Parathyroid adenoma (tissue), 2 donors: ENCODE measurements around the gene UGT1A9.
A peak's percentile ranks its signal among the peaks of the same experiment; 100 is the strongest.
"Not testable (repeated sequence)": the region's sequence is repeated elsewhere in the genome, so short reads cannot be mapped to it uniquely, and the experiment has no call there.

ENCODE experiments used
- H2AFZ ChIP-seq: fragments of 300-600 bp; sonication (generic); one replicate; pipeline ENCODE4 v1.7.0; 2017; ENCODE audit warnings: antibody characterized with exemption, mild to moderate bottlenecking
- H3K27ac ChIP-seq: fragments of 300-600 bp; sonication (generic); one replicate; pipeline ENCODE4 v1.7.0; 2017
- H3K27me3 ChIP-seq: fragments of 300-600 bp; sonication (generic); one replicate; pipeline ENCODE4 v1.7.0; 2017; ENCODE audit warnings: low read length; ENCODE audit not compliant: control insufficient read depth, insufficient read depth
- H3K36me3 ChIP-seq: fragments of 300-600 bp; sonication (generic); one replicate; pipeline ENCODE4 v1.7.0; 2017; ENCODE audit warnings: low read length; ENCODE audit not compliant: control insufficient read depth, insufficient read depth
- H3K4me1 ChIP-seq: fragments of 300-600 bp; sonication (generic); one replicate; pipeline ENCODE4 v1.7.0; 2017; ENCODE audit warnings: control low read depth
- H3K4me2 ChIP-seq: fragments of 300-600 bp; sonication (generic); one replicate; pipeline ENCODE4 v1.7.0; 2017; ENCODE audit warnings: low read length
- H3K4me3 ChIP-seq: fragments of 300-600 bp; sonication (generic); one replicate; pipeline ENCODE4 v1.7.0; 2017; ENCODE audit warnings: low read depth, low read length
- H3K79me2 ChIP-seq: fragments of 300-600 bp; sonication (generic); one replicate; pipeline ENCODE4 v1.7.0; 2017; ENCODE audit warnings: control low read depth
- H3K9ac ChIP-seq: fragments of 300-600 bp; sonication (generic); one replicate; pipeline ENCODE4 v1.7.0; 2017; ENCODE audit warnings: mild to moderate bottlenecking
- H3K9me3 ChIP-seq: fragments of 300-600 bp; sonication (generic); one replicate; pipeline ENCODE4 v1.7.0; 2017; ENCODE audit warnings: low read length; ENCODE audit not compliant: control insufficient read depth
- TF ChIP-seq, protein P1 (sequence below): fragments of 300-600 bp; sonication (generic); IDR thresholded peaks from one replicate; pipeline ENCODE4 v1.7.0; 2017; ENCODE audit warnings: antibody characterized with exemption, mild to moderate bottlenecking
- donor health status: primary hyperparathyroidism.

Gene UGT1A9

DNA sequence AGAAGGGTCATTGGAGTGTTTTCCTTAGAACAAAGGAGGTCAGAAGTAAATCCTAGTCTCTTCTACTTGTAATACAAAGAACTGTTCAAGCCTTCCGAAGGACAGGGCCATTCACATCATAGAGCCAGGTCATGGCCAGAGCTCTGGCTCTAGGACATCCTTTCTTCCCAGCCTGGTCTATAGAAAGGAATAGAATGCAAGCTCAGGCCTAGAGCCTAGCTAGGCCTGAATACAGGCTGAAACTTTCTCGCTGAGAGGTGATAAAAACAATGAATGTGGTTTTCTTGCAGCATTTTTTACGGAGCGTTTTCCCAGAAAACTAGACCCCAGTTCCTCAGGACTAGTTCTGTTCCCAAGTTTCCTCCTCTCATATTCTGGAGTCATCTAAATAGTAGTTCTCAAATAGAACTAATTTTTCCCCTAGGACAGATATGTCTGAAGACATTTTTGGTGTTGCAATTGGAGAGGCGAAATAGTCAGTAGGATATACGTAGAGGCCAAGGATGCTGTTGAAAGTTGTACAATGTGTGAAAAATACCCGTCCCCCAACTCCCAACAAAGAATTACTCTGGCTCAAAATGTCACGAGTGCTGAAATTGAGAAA lies 27.8 kb downstream of the UGT1A9 start:
- Histone ChIP-seq H3K9me3 (no peaks in the 10 kb centered on the region), H3K4me3 (no peak overlapping the region), H3K36me3 (no peaks in the 10 kb centered on the region), H3K9ac (no peak overlapping the region), H3K4me1 (peaks cover 5% of the 10 kb centered on the region), H3K27me3 (no peaks in the 10 kb centered on the region), H2AFZ (no peak overlapping the region), H3K4me2 (peak overlapping the region; percentile 20), H3K27ac (no peak overlapping the region), H3K79me2 (no peaks in the 10 kb centered on the region)
- TF ChIP-seq, protein P1, sequence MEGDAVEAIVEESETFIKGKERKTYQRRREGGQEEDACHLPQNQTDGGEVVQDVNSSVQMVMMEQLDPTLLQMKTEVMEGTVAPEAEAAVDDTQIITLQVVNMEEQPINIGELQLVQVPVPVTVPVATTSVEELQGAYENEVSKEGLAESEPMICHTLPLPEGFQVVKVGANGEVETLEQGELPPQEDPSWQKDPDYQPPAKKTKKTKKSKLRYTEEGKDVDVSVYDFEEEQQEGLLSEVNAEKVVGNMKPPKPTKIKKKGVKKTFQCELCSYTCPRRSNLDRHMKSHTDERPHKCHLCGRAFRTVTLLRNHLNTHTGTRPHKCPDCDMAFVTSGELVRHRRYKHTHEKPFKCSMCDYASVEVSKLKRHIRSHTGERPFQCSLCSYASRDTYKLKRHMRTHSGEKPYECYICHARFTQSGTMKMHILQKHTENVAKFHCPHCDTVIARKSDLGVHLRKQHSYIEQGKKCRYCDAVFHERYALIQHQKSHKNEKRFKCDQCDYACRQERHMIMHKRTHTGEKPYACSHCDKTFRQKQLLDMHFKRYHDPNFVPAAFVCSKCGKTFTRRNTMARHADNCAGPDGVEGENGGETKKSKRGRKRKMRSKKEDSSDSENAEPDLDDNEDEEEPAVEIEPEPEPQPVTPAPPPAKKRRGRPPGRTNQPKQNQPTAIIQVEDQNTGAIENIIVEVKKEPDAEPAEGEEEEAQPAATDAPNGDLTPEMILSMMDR, result no peak

DNA sequence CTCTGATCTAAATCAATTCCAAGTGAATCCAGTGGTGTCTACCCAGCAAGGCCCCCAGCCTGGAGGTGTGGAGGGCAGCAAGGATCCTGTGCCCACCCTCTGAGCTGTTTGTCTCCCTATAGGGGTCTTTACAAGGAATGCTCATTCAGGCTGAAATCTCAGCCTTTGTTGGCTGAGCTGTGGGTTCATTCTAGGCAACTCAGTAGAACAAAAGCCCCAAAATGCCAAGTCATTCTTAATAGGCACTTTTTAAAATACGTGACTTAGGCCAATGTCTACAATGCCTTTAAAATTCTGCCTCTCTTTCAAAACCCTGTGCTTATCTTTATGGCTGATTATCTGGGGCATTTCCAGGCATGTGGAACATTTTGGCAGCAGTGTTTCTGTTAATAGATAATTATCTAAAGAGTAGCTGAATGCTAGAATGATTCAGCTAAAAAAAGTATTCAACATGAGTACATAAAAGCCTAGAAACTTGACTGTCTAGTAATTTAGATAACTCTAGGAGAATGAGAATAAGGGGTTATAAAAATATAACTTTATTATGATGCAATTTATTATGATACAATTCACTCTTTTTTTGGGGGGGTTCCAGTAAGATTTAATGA lies 28.4 kb downstream of the UGT1A9 start:
- Histone ChIP-seq H3K4me3 (no peak overlapping the region), H3K4me1 (peaks cover 5% of the 10 kb centered on the region), H3K79me2 (no peaks in the 10 kb centered on the region), H3K9ac (no peak overlapping the region), H3K9me3 (no peaks in the 10 kb centered on the region), H3K36me3 (no peaks in the 10 kb centered on the region), H2AFZ (no peak overlapping the region), H3K27ac (no peak overlapping the region), H3K4me2 (peak overlapping the region; percentile 42), H3K27me3 (no peaks in the 10 kb centered on the region)
- TF ChIP-seq, protein P1, result no peak

DNA sequence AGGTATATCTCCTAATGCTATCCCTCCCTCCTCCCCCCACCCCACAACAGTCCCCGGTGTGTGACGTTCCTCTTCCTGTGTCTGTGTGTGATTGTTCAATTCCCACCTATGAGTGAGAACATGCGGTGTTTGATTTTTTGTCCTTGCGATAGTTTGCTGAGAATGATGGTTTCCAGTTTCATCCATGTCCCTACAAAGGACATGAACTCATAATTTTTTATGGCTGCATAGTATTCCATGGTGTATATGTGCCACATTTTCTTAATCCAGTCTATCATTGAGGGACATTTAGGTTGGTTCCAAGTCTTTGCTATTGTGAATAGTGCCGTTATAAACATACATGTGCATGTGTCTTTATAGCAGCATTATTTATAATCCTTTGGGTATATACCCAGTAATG lies 29.1 kb downstream of the UGT1A9 start:
- H3K36me3 ChIP-seq, H3K4me1 ChIP-seq, H3K9ac ChIP-seq, H2AFZ ChIP-seq, H3K79me2 ChIP-seq, H3K27me3 ChIP-seq, H3K27ac ChIP-seq, H3K4me2 ChIP-seq, H3K4me3 ChIP-seq, H3K9me3 ChIP-seq: not testable (repeated sequence)

DNA sequence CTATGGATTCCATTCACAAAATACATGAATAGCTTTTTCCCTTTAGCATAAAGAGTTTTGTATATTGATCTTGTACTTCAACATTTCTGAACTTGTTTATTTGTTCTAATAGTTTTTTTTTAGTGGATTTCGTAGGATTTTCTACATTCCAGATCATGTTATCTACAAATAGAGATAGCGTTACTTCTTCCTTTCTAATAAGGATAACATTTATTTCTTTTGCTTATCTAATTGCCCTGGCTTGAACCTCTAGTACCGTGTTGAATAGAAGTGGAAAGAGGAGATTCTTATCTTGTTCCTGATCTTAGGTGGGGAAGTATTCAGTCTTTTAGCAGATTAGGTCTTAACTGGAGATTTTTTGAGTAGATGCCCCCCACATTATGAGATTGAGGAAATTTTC lies 30.5 kb downstream of the UGT1A9 start:
- Histone ChIP-seq H3K27ac (no peak overlapping the region), H3K36me3 (no peaks in the 10 kb centered on the region), H3K4me3 (no peak overlapping the region), H2AFZ (no peak overlapping the region), H3K9me3 (no peaks in the 10 kb centered on the region), H3K79me2 (no peaks in the 10 kb centered on the region), H3K4me1 (peaks cover 5% of the 10 kb centered on the region), H3K9ac (no peak overlapping the region), H3K27me3 (no peaks in the 10 kb centered on the region), H3K4me2 (no peak overlapping the region)
- TF ChIP-seq, protein P1, result no peak

DNA sequence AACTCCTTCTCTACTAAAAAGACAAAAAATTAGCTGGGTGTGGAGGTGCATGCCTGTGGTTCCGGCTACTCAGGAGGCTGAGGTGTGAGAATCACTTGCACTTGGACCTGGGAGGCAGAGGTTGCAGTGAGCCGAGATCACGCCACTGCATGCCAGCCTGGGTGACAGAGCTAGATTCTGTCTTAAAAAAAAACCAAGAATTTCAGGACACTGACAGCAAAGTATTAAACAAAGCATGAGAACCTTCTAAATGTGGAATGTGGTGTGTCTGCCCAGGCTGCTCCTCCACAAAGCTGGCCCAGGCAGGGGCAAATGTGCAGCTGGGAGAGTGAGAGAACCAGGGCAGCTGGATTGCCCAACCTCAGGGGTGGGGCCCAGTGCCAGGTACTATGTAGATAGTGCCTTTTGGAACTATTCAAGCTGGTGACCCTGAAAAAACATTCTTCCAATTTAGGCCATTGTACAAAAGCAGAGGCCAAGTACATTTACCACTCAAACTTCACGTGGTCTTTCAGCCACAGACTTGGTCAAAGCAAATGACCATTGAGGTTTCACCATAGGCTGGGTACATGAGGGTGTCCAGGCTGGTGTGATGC lies 34.3 kb downstream of the UGT1A9 start:
- Histone ChIP-seq H3K4me3 (no peak overlapping the region), H3K27ac (no peak overlapping the region), H3K9ac (no peak overlapping the region), H3K4me1 (no peaks in the 10 kb centered on the region), H3K27me3 (no peaks in the 10 kb centered on the region), H3K9me3 (no peaks in the 10 kb centered on the region), H3K79me2 (no peaks in the 10 kb centered on the region), H3K4me2 (peak overlapping the region; percentile 18), H3K36me3 (no peaks in the 10 kb centered on the region), H2AFZ (no peak overlapping the region)
- TF ChIP-seq, protein P1, result no peak
